NCI-H2171 treated with DMSO at 0.1 percent for 48 hours (cell line): Measurements from ENCODE around the gene TECPR2.

ENCODE experiments used
- DNase-seq: peaks from one replicate; lab custom pipeline; 2025; lab: John Stamatoyannopoulos, UW

The TECPR2 gene

GRCh38 chr14:102464846-102465341, 102.2 kb downstream of the TECPR2 start:
- DNase-seq = no peak

- no peak for DNase-seq
These were observed 106.5 kb downstream of the TECPR2 start for GRCh38 chr14:102469261-102469660.

- DNase-seq = no peak
These were observed 109.4 kb downstream of the TECPR2 start for GRCh38 chr14:102471921-102472790.

GRCh38 chr14:102472791-102473150, 110.0 kb downstream of the TECPR2 start:
- no peak for DNase-seq

- no peak for DNase-seq
These were observed 110.8 kb downstream of the TECPR2 start for GRCh38 chr14:102473559-102473958.

GRCh38 chr14:102474934-102475333, 112.2 kb downstream of the TECPR2 start:
- DNase-seq = no peak

- DNase-seq = no peak
These were observed 116.4 kb downstream of the TECPR2 start for GRCh38 chr14:102479107-102479506.

GRCh38 chr14:102479777-102480176, 117.0 kb downstream of the TECPR2 start:
- DNase-seq = peak; percentile 91

GRCh38 chr14:102481371-102481770, 118.6 kb downstream of the TECPR2 start:
- DNase-seq = no peak

- no peak for DNase-seq
These were observed 119.1 kb downstream of the TECPR2 start for GRCh38 chr14:102481791-102482238.

GRCh38 chr14:102484316-102484715, 121.6 kb downstream of the TECPR2 start:
- no peak for DNase-seq

- no peak for DNase-seq
These were observed 123.2 kb downstream of the TECPR2 start for GRCh38 chr14:102485693-102486512.

GRCh38 chr14:102486513-102487203, 123.9 kb downstream of the TECPR2 start:
- no peak for DNase-seq

GRCh38 chr14:102487204-102487577, 124.5 kb downstream of the TECPR2 start:
- DNase-seq = no peak

- no peak for DNase-seq
These were observed 127.7 kb downstream of the TECPR2 start for GRCh38 chr14:102490456-102490855.

GRCh38 chr14:102491366-102491765, 128.6 kb downstream of the TECPR2 start:
- DNase-seq = no peak

GRCh38 chr14:102491786-102492530, 129.2 kb downstream of the TECPR2 start:
- no peak for DNase-seq

GRCh38 chr14:102492531-102492910, 129.8 kb downstream of the TECPR2 start:
- no peak for DNase-seq

GRCh38 chr14:102493096-102493495, 130.4 kb downstream of the TECPR2 start:
- no peak for DNase-seq

- DNase-seq = no peak
These were observed 130.8 kb downstream of the TECPR2 start for GRCh38 chr14:102493585-102493984.

GRCh38 chr14:102495491-102496330, 133.0 kb downstream of the TECPR2 start:
- no peak for DNase-seq
